GM18951 (cell line): ENCODE measurements around the gene EXOC5.

ENCODE experiments used
- POLR2A ChIP-seq: IDR thresholded peaks from 4 replicates; pipeline ENCODE4 v1.6.1; 2011; ENCODE audit warnings: mild to moderate bottlenecking; ENCODE audit not compliant: insufficient read length, insufficient read depth; ENCODE audit errors: extremely low read depth
- in situ Hi-C: fragments of 300-500 bp; cut with MboI; formaldehyde crosslinking; loops from one replicate; pipeline ENCODE4 v1.12.0; 2022; ENCODE audit warnings: low sequenced_read_pairs, mixed read lengths, inconsistent platforms; ENCODE audit not compliant: unreplicated experiment

Gene EXOC5

DNA sequence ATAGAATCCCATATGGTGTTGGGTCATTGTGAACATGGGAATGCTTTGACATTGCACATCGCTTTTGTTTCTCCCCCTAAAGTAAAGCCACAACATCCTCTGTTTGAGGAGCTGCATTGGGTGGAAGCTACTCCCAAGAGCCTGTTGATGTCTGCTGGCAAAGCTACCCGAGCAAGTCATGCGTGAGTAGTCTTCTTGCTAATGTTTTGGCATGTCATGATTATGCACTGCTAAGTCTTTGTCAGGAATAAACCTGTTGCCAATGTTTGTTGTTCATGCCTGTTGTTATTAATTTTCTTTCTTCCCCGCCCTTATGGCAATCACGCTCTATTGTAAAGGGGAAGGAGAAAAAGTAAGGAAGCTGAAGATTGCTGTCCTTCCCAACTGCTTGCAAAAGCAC is 97.3 kb downstream of the EXOC5 start:
- in situ Hi-C loops, result no loop called here
- no peak for TF ChIP-seq POLR2A

DNA sequence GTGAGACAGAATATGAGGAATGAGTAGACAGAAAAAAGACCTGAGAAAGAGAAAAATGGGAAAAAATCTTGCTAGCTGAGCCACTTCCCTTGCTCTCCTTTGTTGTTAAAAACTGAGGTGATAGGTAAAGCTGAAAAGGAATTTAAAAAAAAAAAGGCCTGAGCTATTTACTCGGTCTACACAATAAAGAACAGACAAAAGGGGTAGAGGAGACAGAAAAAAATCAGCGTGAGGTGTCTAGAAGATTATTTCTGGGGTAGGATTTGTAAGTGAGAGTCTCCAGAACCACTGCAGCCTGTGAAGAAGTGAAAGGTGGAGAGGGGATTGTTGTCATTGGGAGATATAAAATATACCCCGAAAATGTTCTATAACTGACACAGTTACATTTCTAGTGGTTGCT is 98.8 kb downstream of the EXOC5 start:
- no peak for TF ChIP-seq POLR2A
- in situ Hi-C loops, result no loop called here

DNA sequence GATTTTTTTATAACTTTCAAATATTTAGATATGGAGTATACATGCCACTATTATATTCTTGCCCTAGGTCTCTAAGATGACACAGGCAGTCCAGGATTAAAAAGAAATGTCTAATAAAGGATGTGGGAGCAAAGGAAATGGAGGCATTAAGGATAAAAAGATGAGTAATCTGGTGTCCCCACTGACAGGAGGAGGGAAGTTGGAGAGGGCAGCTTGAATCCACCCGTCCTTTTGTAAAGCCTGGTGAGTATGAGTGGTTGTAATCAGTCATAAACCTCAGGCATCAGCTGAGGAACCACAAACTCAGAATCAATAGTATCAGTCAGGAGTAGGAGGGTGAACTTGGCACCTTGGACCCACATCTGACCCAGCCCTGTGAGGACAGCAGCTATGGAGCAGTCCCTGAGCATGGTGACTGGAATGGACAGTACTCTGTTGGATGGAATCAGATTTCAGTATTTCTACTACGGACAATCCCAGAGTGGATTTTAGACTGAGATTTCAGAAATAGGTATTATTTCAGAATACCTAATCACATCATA is 100.5 kb downstream of the EXOC5 start:
- TF ChIP-seq POLR2A, result no peak
- in situ Hi-C loops, result no loop called here

DNA sequence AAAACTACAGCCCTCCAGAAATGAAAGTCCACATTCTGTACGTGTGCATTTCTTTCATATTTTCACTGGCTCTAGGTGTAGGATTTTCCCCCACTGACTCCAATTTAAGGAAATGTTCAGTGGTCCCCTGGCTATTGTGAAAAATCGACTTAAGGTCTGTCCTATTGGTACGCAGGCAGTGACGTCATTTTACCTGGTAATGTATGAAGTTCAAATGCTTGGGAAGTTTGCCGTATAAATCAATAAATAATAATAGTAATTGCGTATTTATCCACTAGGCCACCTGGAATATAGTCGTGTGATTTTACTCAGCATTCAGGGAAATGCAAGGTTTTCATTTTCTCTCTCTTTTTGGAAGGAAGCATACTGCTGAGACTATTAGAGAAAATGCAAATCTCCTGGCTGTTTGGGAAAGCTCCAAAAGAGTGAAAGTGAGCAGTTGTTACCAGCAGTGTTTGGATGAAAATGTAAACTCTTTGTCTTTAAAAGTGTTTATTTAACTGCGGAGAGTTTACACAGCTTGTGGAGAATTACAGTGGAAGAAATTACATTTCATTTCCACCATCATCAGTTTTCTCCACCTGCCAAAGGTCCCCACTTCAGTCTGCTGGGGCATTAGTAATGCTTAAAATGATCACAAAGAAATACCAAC is 107.0 kb downstream of the EXOC5 start:
- no peak for TF ChIP-seq POLR2A
- in situ Hi-C loops, result no loop called here

DNA sequence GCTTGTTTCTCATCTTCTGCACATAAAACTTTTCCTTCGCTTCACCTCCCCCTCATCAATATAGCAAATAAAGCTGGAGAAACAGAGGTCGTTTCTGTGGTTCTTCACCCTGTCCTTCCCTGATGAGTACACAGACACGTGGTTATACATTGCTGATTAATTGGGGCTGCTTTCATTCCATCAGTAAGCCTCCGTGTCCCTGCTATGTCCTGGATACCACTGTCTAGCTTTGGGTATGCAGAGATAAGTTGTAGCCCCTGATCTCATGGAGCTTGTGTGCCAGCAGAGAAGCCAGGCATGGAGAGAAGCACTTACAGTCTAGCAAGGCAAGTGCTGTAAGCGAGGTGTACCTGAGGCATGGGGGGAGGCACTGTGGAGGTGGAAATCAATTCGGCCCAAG is 108.4 kb downstream of the EXOC5 start:
- no peak for TF ChIP-seq POLR2A
- in situ Hi-C loops, result no loop called here

DNA sequence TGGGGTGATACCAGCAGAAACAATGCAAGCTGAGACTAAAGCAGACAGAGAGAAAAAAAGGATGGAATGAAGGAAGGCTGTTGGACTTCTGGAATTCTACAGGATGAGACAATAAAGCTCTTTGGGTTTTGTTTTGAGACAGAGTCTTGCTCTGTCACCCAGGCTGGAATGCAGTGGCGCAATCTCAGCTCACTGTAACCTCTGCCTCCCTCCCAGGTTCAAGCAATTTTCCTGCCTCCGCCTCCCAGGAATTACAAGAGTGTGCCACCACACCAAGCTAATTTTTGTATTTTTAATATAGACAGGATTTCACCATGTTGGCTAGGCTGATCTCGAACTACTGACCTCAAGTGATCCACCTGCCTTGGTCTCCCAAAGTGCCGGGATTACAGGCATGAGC is 115.4 kb downstream of the EXOC5 start:
- TF ChIP-seq POLR2A, result no peak
- in situ Hi-C loops, result no loop called here
